GF-D8 (cell line): ENCODE measurements around the gene ZNF521.
"Not testable (repeated sequence)": the region's sequence is repeated elsewhere in the genome, so short reads cannot be mapped to it uniquely, and the experiment has no call there.

Experiments
- DNase-seq: peaks from one replicate; lab custom pipeline; 2025; lab: John Stamatoyannopoulos, UW

ZNF521 gene

DNA sequence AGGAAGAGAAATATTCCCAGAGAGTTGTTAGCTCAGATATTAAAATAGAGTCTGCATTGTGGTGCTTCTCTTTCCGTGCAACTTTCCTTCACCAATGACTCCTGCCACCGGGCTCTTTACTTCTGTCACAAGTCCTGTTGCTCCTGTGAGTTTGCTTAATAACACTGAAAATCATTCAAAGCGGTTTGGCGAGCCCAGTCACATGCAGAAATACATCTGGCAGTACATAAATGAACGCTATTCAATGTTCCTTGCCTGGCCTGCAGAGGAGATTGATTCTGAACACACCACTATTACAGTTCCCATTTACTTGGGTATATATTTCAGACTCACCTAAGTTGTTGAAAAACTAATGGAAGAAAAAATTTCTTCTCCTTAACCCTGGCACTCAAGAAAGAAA is 276.6 kb downstream of the ZNF521 start:
- DNase-seq = no peak

DNA sequence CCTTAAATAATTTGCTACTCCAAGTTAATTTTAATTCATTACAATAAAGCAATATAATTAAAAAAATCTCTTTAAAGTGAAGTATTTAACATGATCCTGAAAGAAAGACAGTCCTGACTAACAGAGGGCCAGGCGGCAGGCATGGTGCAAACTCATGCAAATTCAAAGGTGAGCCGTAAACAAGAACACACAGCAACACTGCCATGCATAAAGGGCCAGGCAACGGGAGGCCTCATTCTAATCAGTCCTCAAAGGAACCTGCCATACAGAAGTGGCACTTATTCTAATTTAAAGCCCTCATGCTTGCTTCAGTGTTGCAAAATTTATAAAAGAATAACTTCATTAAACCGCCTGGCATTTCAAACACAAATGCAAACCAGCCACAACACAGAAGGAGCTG is 277.0 kb downstream of the ZNF521 start:
- no peak for DNase-seq

DNA sequence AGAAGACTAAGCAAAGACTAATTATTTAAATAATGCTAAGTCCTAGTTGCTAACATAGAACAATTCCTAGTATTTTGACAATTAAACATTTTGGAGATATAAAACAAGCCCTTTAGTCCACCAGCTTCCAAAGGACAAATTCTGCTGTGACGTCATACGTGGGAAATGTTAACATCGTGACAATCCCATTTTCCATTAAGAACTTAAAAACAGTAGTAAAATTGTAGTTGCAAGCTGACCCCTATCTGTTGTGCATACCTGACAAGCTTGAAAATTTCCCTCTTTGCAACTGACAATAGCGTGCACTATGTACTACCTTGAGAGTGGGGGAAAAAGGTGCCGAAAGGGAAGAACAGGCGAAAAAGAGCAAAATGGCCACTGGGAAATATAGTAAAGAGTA is 279.8 kb downstream of the ZNF521 start:
- DNase-seq = no peak

DNA sequence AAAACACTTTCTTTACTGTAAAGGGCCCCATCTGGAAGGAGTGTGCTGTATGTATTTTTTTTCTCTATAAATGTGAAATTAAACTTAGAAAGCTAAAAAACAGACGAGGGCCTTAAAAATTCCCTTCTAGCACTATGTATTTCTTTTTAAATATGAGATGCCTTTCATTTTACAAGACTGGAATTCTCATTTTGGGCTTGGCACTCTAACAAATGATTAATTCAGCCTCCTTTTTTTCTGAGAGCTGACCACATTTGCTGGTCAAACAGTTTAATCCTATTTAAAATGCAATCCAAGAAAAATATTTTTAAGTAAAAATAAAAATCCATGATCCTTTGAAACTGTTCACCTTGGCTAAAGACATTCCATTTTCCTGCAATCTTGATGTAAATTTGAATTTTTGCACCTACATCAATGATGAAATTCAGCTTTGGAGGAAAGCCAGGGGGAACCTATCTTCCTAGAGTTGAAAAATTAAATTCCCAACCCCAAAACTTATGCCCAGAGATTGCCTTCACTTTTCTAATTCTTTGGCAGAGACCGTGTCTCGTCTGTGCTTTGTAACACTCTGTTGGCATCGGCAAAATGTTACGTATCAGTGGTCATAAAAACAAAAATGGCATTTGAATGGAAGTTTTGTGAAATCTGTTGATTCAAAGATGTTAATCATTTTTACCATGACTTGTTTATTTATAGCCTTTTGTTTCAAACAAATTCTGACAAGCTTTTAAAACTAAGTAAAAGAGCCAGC is 284.5 kb downstream of the ZNF521 start:
- no peak for DNase-seq

DNA sequence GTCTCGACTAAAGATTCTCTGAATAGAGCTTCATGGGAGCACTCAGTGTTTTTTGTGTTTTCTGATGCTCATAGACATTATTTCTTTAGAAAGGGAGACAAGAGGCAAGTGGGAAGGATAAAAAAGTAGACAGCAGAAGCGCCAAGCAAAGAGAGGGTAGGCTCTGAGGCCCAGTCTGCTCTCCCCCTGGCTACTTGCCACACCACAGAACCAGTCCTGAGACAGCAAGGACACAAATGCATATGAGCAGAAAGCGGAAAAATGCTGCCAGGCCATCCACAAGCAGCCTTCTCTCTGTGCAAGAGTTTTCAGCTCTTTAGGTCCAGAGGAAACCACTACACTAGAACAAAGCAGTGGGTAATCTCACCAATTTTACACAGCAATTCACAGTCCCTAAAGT is 285.4 kb downstream of the ZNF521 start:
- no peak for DNase-seq

DNA sequence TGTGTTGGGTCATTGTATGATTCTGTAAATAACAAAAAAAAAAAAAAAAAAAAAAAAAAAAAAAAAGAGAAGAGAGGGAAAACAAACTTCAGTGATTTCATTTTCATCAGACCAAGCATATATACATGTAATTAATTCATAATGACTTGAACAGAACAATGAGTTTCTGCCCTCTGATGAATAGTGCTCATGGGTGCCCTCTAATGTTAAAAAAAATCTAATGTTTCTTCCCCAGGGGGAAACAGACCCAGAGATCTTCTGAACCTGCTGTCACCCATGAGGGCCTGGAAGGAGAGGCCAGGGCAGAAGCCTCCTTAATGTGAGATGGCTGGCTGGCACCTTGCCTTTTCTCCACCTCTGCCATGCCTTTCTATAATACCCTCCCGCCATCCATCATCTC is 289.2 kb downstream of the ZNF521 start:
- no peak for DNase-seq

DNA sequence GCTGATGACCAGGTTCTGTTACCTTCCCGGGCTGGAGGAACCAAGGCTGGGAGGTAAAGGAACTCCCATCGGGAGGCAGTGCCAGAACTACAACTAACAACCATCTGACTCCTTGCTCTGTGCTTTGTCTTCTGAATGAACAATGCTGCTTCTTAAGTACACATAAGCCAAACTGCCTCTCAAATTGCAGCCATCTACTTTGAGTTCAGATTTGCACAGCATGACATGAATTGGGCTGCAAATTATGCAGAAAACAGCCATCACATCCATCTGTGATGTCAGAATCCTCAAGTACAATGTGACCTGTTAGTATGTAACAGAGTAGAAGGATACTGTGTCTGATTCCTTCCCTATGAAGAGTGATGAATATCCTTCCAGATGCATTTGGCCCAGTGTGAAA is 290.6 kb downstream of the ZNF521 start:
- DNase-seq = no peak

DNA sequence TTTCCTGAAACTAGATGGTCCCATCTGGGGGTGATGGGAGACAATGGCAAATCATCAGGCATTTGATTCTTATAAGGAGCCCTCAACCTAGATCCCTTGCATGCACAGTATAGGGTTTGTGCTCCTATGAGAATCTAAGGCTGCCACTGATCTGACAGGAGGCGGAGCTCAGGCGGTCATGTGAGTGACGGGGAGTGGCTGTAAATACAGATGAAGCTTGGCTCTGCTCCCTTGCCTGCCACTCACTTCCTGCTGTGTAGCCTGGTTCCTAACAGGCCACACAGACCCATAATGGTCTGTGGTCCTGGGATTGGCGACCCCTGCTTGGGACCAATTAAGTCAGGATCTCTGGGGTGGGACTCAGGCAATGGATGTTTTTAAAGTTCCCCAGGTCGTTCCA is 293.4 kb downstream of the ZNF521 start:
- DNase-seq = no peak

DNA sequence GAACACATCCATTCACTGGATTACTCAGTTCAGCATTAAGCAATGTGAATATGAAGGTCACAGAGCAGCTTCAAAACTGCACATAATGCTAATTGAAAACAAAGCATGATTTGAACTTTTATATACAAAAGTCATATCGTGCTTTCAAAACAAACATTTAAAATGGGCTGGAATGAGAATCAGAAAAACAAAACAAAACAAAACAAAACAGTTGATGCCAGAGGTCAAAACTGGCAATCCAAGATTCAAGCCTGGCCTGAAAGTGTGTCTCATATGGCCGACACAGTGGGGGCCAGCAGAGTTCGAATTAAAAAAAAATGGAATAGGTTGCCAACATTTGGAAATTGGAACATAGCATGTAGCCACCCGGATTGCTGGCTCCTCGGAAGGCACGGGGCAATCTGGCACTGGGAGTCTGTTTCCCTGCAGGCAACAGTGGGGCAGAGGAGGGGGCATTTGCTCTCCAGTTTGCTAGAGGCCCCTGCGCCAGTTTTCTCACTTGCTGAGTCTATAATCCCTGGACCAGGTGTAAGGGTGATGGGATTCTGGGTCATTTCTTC is 294.4 kb downstream of the ZNF521 start:
- DNase-seq = no peak

DNA sequence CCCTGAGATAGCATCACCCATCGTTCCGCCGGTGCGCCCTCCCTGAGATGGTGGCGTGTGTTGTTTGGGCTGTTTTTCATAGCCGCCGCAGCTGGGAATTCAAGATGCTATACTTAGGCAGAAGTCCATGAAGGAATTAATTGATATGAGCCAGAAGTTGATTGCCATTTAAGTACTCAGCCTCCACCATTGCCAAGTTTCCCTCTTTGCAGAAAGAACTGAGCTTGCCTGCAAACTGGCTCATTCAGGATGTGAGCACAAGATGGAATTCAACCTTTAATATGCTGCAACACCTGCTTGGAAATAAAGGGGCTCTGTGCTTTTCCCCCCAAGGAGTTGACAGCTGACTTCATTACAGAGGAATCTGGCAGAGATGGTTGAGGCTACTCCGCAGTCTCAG is 295.5 kb downstream of the ZNF521 start:
- no peak for DNase-seq

DNA sequence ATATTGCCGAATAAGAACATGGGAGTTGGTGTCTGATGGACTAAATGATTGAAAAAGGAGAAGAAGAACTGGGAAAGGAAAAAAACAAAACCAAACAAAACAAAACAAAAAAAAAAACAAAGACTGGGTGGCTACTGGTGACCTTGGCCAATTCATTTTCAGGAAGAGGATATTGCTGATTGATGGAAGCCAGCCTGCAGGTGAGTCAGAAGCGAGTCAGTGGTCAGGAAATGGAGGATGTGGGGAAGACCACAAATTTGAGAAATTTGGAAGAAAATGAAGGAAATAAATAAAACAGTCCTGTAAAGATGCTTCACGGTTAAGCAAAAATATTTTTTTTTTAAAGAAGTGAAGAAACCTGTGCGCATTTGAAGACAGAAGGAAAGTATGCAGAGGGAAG is 296.9 kb downstream of the ZNF521 start:
- DNase-seq = no peak

DNA sequence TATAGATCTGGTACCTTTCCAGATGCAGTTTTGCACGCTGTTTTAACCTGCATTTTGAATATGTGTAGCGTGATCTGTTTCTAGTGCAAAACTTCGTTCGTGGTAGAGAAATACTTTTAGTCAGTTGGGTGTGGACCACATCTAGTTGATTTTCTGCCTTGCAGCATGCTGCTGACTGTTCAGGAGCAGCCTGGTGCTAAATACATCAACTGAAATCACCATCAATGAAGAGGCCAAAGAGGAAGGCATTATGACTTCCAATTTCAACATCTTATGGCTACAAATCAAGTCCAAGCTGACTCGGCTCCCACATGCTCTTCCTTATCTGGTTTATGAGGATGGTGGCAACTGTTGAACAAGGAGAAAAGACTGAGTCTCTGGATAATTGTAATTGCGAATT is 298.5 kb downstream of the ZNF521 start:
- DNase-seq = no peak

DNA sequence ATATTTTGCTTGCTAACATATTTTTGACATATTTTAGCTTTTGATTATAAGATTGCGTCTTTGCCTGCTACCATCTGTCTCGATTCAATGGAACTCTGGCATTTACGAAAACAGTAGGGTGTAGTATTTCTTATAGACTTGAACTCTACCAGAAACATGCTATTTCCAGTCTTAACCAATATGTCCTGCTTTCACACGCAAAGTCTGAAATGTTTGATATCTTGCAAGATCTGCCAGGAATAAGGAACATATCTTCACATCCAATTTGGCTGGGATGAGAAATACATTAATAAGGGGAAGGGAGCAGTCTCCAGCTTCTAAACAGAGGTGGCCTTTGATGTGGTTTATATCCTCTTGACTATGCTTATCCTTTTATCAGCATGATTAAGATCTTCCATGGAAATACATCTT is 299.4 kb downstream of the ZNF521 start:
- DNase-seq = no peak

DNA sequence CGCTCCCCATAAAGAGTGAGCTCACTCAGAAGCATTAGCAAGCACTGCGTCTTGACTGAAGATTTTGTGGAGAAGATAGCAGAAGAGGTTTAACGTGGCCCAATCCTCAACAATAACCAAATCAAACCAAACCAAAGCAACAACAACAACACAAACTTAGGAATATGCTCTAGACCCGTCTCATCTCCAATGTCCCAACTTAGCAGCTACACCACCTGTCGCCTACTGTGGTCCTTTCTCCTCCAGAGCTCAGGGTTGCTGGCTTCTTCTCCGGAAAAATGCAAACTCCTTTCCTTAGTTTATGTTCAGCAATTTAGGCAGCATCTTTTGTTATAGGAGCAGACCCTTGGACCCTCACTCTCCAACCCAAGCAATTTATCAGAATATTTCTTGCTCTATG is 301.4 kb downstream of the ZNF521 start:
- DNase-seq = no peak

DNA sequence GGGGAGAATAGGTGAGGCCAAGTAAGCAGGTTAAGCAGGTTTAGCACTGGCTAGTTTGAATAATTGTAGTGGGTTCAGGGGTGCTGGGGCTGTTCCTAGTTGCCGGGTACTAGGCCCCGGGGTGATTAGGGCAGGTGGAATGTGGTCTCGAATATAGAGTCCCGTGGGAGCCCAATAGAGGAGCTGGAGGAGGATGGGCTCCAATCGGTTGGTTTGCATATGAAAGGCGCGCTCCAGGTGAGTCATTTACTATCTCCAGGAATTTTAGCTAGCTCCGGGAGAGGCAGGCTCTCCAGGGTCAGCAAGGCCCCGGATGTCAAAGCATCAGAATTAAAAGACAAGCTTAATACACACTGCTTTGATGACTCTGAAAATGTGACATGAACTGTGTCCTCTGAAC is 304.0 kb downstream of the ZNF521 start:
- DNase-seq = no peak

DNA sequence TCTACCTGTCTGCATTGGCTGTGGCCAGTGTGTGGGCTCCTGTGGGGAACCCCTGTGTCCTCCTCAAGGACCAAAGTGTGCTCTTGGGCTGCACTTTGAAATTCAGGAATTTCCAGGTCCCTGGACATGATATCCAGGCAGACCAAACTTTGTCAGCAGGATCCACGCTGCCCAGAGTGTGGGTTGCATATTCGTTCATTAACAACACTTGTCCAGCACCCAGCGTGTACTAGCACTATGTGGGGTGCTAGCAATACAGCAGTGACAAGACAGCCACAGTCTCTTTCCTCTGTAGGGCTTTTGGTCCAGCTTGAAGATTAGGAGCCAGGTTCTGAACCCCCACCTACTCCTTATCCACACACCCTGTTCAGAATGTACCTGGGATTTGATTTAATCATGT is 304.5 kb downstream of the ZNF521 start:
- no peak for DNase-seq

DNA sequence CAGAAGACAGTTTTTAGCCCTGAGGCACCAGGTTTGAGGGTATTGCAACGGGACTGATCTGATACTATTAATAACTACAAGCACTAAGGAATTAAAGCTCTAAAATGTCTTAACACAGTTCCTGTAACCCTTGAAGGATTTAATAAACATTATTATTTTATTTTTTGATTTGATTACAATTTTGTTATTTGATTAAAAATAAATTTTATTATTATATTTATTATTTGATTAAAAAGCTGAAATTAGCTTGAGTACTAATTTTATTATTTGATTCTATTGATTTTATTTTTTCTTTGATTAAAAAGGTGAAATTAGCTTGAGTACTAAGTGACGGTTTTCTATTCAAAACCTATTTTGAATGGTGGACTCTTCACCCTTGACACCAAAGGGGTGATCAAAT is 307.3 kb downstream of the ZNF521 start:
- DNase-seq = no peak

DNA sequence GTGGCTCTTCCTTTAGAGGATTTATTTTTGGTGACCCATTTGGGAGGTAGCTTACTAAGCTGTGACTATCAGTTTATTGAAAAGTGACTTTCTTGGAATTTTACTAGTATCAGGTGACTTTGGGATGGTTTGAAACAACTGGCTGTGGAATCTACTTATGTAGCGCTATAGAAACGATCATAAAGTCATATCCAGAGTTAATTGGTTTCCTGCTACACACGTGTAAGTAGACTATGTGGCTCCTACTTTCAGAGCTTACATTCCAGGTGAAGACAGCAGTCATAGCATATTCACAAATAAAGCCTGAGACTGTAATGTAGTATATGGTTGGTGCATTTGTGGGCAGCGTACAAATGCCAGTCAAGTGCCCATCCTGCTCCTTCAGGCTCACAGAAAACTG is 308.9 kb downstream of the ZNF521 start:
- no peak for DNase-seq

DNA sequence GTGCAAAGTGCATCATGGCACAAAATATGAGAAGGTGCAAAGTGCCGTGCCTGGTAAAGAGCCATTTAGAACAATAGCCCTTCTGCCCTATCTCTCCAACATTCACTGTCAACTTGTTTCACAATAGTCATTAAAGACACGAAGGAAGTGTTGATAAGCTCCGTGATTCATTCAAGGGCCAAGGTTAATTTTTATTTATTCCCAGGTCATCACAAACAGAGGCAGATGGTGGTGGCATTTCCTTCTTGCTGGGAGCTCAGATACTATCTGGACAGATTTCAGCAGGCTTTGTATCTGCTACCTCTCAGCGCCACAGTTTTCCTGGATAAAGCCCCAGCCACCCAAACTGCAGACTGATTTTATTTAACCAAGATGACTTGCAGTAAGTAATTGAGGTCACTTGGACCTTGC is 309.3 kb downstream of the ZNF521 start:
- DNase-seq = no peak

DNA sequence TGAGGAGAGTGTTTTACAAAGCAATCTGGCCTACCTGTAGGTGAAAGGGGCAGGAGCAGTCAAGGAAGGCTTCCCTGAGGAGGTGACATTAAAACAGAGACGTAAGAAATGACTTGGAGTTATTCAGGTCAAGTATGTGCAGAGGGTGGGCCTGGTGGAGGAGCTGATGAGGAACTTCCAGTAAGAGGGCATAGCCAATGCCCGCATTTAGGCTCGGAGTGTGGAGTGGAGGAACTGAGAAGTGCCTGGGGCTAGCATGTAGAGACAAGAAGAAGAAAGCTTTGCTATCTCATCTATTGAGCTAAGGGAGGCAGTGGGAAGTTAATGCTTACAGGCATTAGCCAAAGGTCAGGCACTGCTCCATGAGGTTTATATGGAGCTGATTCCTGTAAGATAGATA is 312.2 kb downstream of the ZNF521 start:
- no peak for DNase-seq

DNA sequence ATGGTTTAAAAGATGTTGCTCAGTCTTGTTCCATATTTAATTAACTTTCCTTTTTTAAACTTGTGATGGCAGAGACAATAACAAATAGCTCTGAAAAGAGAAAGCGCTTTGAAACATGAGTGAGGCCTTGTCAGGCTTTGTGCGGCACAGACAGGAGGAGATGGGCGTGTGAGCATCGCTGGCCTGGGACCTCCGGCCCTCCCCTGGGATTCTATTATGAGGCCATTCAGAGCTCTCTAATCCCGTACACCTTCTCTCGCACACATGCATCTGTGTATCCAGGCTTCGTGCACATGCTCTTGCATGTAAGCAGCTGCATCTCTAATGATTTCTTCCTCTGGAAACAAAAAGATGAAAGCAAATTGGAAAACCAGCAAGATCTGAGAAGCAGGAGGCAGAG is 313.7 kb downstream of the ZNF521 start:
- DNase-seq = no peak

DNA sequence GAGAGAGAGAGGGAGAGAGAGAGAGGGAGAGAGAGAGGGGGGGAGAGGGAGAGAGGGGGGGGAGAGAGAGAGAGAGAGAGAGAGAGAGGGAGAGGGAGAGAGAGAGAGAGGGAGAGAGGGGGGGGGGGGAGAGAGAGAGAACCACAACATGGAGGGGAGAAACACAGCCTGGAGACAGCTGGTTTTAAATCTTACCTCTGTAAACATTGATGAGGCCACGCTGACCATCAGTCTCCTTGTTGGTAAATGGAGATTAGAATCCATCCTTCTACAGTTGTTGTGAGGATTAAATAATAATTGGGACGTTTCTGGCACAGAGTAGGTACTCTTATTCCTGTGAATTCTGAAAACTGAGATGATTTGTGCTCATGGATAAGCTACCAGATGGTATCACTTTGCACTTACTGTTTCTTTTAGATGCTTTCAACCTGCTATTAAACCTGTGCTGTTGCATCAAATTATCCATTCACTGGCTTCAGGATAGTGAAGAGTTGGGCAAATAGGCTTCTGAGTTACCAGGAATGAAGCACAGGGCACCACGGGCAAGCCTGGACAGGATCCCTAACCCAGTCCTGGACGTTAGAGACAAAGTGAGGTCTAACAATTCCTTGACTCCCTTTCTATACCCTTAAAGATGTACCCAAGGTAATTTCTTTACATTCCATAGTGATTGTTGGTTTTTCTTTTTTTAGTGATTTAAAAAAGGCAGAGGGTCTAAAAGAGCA is 318.1 kb downstream of the ZNF521 start:
- no peak for DNase-seq

DNA sequence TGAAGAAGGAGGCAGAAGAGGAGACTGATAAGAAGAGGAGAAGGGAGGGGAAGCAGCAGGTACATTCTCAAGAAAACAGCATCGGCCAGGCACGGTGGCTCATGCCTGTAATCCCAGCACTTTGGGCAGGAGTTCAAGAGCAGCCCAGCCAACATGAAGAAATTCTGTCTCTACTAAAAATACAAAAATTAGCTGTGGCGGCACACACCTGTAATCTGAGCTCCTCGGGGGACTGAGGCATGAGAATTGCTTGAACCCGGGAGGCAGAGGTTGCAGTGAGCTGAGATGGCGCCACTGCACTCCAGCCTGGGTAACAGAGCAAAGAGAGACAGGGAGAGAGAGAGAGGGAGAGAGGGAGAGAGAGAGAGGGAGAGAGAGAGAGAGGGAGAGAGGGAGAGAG is 318.8 kb downstream of the ZNF521 start:
- not testable (repeated sequence) for DNase-seq

DNA sequence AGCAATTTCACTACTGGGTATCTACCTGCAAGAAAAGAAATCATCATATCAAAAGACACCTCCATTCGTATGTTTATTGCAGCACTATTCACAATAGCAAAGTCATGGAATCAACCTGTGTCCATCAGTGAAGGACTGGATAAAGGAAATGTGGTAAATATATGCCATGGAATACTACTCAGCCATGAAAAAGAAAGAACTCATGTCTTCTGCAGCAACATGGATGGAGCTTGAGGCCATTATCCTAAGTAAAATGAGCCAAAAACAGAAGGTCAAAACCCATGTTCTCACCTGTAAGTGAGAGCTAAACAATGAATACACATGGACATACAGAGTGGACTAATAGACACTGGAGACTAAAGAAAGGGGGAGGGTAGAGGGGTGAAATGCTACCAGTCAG is 322.2 kb downstream of the ZNF521 start:
- DNase-seq = no peak
